WTC11 (cell line): ENCODE results near the gene FBXW2. TPM values are rescaled to one million over a fixed set of nuclear protein-coding genes. Genes with fewer than 3 reads are reported as not detected.

Source experiments
- ATAC-seq: fragments of 200-7000 bp; cut with Tn5 transposase; 2 replicates; pipeline ENCODE4 v1.10.0; 2021; ENCODE audit warnings: mild to moderate bottlenecking, moderate library complexity
- Bru-seq: library from RNA; stranded (reverse); fragments of 400-500 nt; gene quantifications from one replicate; lab custom pipeline; 2021; lab: Mats Ljungman, UMichigan
- CTCF ChIA-PET: fragments of 300-600 bp; sonication (Branson Sonifier 250); formaldehyde crosslinking; loops from one replicate; lab custom pipeline; 2021; ENCODE audit warnings: antibody characterized with exemption; lab: Charles Lee
- POLR2A ChIA-PET: fragments of 350-600 bp; sonication (Branson Sonifier 250); formaldehyde crosslinking; loops from one replicate; lab custom pipeline; 2021; ENCODE audit warnings: antibody characterized with exemption; lab: Charles Lee
- DNase-seq: peaks from one replicate; pipeline ENCODE4 v3.0.0; 2021; ENCODE audit warnings: low spot score
- H3K27ac Mint-ChIP-seq: 2 replicates; pipeline ENCODE4 v1.8.0; 2021; ENCODE audit warnings: mixed read lengths
- H3K27me3 Mint-ChIP-seq: 2 replicates; pipeline ENCODE4 v1.8.0; 2021; ENCODE audit warnings: low read depth, mild to moderate bottlenecking, moderate library complexity, mixed read lengths
- H3K36me3 Mint-ChIP-seq: 2 replicates; pipeline ENCODE4 v1.8.0; 2021; ENCODE audit warnings: mixed read lengths
- H3K4me1 Mint-ChIP-seq: 2 replicates; pipeline ENCODE4 v1.8.0; 2022; ENCODE audit warnings: mixed read lengths
- H3K4me3 Mint-ChIP-seq: 2 replicates; pipeline ENCODE4 v1.8.0; 2021; ENCODE audit warnings: mild to moderate bottlenecking, moderate library complexity, mixed read lengths
- H3K9me3 Mint-ChIP-seq: 2 replicates; pipeline ENCODE4 v1.8.0; 2021; ENCODE audit warnings: mixed read lengths
- ATF2 ChIP-seq: sonication (generic); formaldehyde crosslinking; IDR thresholded peaks from 2 replicates; pipeline ENCODE4 v1.8.1; 2022; ENCODE audit warnings: low read depth, missing genetic modification reagents, borderline replicate concordance
- ATF3 ChIP-seq: sonication (generic); formaldehyde crosslinking; conservative IDR thresholded peaks from 2 replicates; pipeline ENCODE4 v1.8.1; 2022; ENCODE audit warnings: mild to moderate bottlenecking, missing genetic modification reagents
- ATF6 ChIP-seq: sonication (generic); formaldehyde crosslinking; IDR thresholded peaks from 2 replicates; pipeline ENCODE4 v1.8.1; 2023; ENCODE audit warnings: mild to moderate bottlenecking, missing genetic modification reagents
- CBFB ChIP-seq: sonication (generic); formaldehyde crosslinking; IDR thresholded peaks from 2 replicates; pipeline ENCODE4 v1.8.1; 2022; ENCODE audit warnings: mild to moderate bottlenecking, low read depth, missing genetic modification reagents
- E2F4 ChIP-seq: sonication (generic); formaldehyde crosslinking; IDR thresholded peaks from 2 replicates; pipeline ENCODE4 v1.8.1; 2022; ENCODE audit warnings: low read depth, mild to moderate bottlenecking, moderate library complexity, missing genetic modification reagents, borderline replicate concordance
- ETV6 ChIP-seq: sonication (generic); formaldehyde crosslinking; IDR thresholded peaks from 2 replicates; pipeline ENCODE4 v1.8.1; 2022; ENCODE audit warnings: mild to moderate bottlenecking, missing genetic modification reagents
- FOXP1 ChIP-seq: sonication (generic); formaldehyde crosslinking; IDR thresholded peaks from 2 replicates; pipeline ENCODE4 v1.8.0; 2022; ENCODE audit warnings: missing genetic modification reagents, mild to moderate bottlenecking, moderate library complexity, borderline replicate concordance
- GTF2I ChIP-seq: fragments of 250-450 bp; sonication (Bioruptor Pico); conservative IDR thresholded peaks from 2 replicates; pipeline ENCODE4 v1.4.0; 2021; ENCODE audit warnings: mild to moderate bottlenecking
- HMGXB4 ChIP-seq: sonication (generic); formaldehyde crosslinking; IDR thresholded peaks from 2 replicates; pipeline ENCODE4 v1.8.1; 2023; ENCODE audit warnings: mild to moderate bottlenecking, moderate library complexity, missing genetic modification reagents
- MXD4 ChIP-seq: fragments of 250-450 bp; sonication (Bioruptor Pico); IDR thresholded peaks from 2 replicates; pipeline ENCODE4 v1.8.0; 2021; ENCODE audit warnings: mild to moderate bottlenecking, moderate library complexity, borderline replicate concordance
- MYBL2 ChIP-seq: sonication (generic); formaldehyde crosslinking; IDR thresholded peaks from 2 replicates; pipeline ENCODE4 v1.8.1; 2023; ENCODE audit warnings: mild to moderate bottlenecking, moderate library complexity, missing genetic modification reagents
- NFATC4 ChIP-seq: fragments of 250-450 bp; sonication (Bioruptor Pico); IDR thresholded peaks from 2 replicates; pipeline ENCODE4 v1.9.0; 2021; ENCODE audit warnings: mild to moderate bottlenecking
- NR1H2 ChIP-seq: sonication (generic); formaldehyde crosslinking; IDR thresholded peaks from 2 replicates; pipeline ENCODE4 v1.9.0; 2021; ENCODE audit warnings: mild to moderate bottlenecking, moderate library complexity, missing genetic modification reagents
- PREB ChIP-seq: sonication (generic); formaldehyde crosslinking; IDR thresholded peaks from 2 replicates; pipeline ENCODE4 v1.8.1; 2022; ENCODE audit warnings: mild to moderate bottlenecking, missing genetic modification reagents, moderate library complexity, borderline replicate concordance
- SMAD3 ChIP-seq: sonication (generic); formaldehyde crosslinking; IDR thresholded peaks from 2 replicates; pipeline ENCODE4 v1.8.0; 2022; ENCODE audit warnings: missing genetic modification reagents, mild to moderate bottlenecking, borderline replicate concordance
- SMAD4 ChIP-seq: sonication (generic); formaldehyde crosslinking; IDR thresholded peaks from 2 replicates; pipeline ENCODE4 v1.8.0; 2022; ENCODE audit warnings: mild to moderate bottlenecking, missing genetic modification reagents
- SOX15 ChIP-seq: fragments of 250-450 bp; sonication (Bioruptor Pico); IDR thresholded peaks from 2 replicates; pipeline ENCODE4 v1.9.0; 2021; ENCODE audit warnings: mild to moderate bottlenecking
- TCF7 ChIP-seq: sonication (generic); formaldehyde crosslinking; IDR thresholded peaks from 2 replicates; pipeline ENCODE4 v1.8.0; 2022; ENCODE audit warnings: mild to moderate bottlenecking, low read depth, missing genetic modification reagents, moderate library complexity
- TP53 ChIP-seq: sonication (generic); formaldehyde crosslinking; IDR thresholded peaks from 2 replicates; pipeline ENCODE4 v1.8.1; 2023; ENCODE audit warnings: mild to moderate bottlenecking, missing genetic modification reagents
- USF2 ChIP-seq: sonication (generic); formaldehyde crosslinking; IDR thresholded peaks from 2 replicates; pipeline ENCODE4 v1.8.1; 2023; ENCODE audit warnings: mild to moderate bottlenecking, missing genetic modification reagents, moderate library complexity
- ZBTB21 ChIP-seq: sonication (generic); formaldehyde crosslinking; IDR thresholded peaks from 2 replicates; pipeline ENCODE4 v1.8.1; 2023; ENCODE audit warnings: mild to moderate bottlenecking, missing genetic modification reagents, borderline replicate concordance
- ZNF671 ChIP-seq: fragments of 250-450 bp; sonication (Bioruptor Pico); IDR thresholded peaks from 2 replicates; pipeline ENCODE4 v1.8.0; 2021; ENCODE audit warnings: mild to moderate bottlenecking
- ZSCAN18 ChIP-seq: fragments of 250-450 bp; sonication (Bioruptor Pico); IDR thresholded peaks from 2 replicates; pipeline ENCODE4 v2.1.2; 2022; ENCODE audit warnings: mild to moderate bottlenecking, moderate library complexity
- long read RNA-seq, 3 experiments: library from RNA in 1 of 3; library from capped mRNA in 1 of 3; library from polyadenylated mRNA in 1 of 3; unstranded in 2 of 3; stranded (forward) in 1 of 3; transcript quantifications; one replicate each; pipeline ENCODE4 v2.0.0, GENCODE V29; 2021
- total RNA-seq: library from RNA; stranded (reverse); gene quantifications from 3 replicates; pipeline ENCODE4 v1.2.3, GENCODE V29; 2021

Gene FBXW2
- total RNA-seq (57.2 to 59.8 TPM (median 57.4 TPM) in 3 replicates), Bru-seq, nascent RNA (percentile 93 among the genes with signal in this experiment)
- long read RNA-seq, experiment 1, full-length matches to known transcripts, result 26 of 173 reads
- long read RNA-seq, experiment 1, partial matches to known transcripts, result 45 of 173 reads
- long read RNA-seq, experiment 1, other reads (novel, unspliced or antisense), result 102 of 173 reads
- long read RNA-seq, experiment 2, full-length matches to known transcripts, result 3 of 54 reads
- long read RNA-seq, experiment 2, partial matches to known transcripts, result 15 of 54 reads
- long read RNA-seq, experiment 2, other reads (novel, unspliced or antisense), result 36 of 54 reads
- long read RNA-seq, experiment 3, full-length matches to known transcripts, result 9 of 34 reads
- long read RNA-seq, experiment 3, partial matches to known transcripts, result 11 of 34 reads
- long read RNA-seq, experiment 3, other reads (novel, unspliced or antisense), result 14 of 34 reads

GRCh38 chr9:120792898-120793765 is at the start of gene FBXW2:
TSS of gene FBXW2 (minus strand) at chr9:120793416. CDS start at chr9:120788258, 5,158 bp downstream.
- ChIA-PET POLR2A (interaction anchor here (0.5 to 1.5 kb wide), 12 partner anchors 15 to 310 kb away, joined by 3 to 6 read pairs (median 3); partner anchors contain the start of gene PSMD5), CTCF (interaction anchor here (0.8 to 1.9 kb wide), 6 partner anchors 35 to 267 kb away, joined by 4 to 8 read pairs (median 4); no protein-coding TSS in a partner anchor)
- Mint-ChIP-seq H3K9me3 (no peaks in the 10 kb centered on the region), H3K27me3 (no peaks in the 10 kb centered on the region), H3K4me3 (peak within 1 kb of the TSS; percentile 97), H3K4me1 (peaks cover 15% of the 10 kb centered on the region), H3K27ac (peak within 1 kb of the TSS; percentile 98), H3K36me3 (peaks cover 13% of the 10 kb centered on the region)
- ATAC-seq (peak; percentile 93), DNase-seq (peak; percentile 94)
- TF ChIP-seq ETV6 (peak; percentile 96), USF2 (CRISPR knock-in tag) (no peak), ATF2 (CRISPR knock-in tag) (no peak), FOXP1 (CRISPR knock-in tag) (peak; percentile 58; the same call in 1 of the 2 replicates), CBFB (CRISPR knock-in tag) (no peak), SMAD3 (0 out of 2 replicates have a peak, but pooled peaks have one; percentile 30), NFATC4 (CRISPR knock-in tag) (no peak), ZSCAN18 (CRISPR knock-in tag) (no peak), TCF7 (CRISPR knock-in tag) (no peak), MYBL2 (CRISPR knock-in tag) (peak; percentile 71; the same call in 1 of the 2 replicates), SOX15 (no peak), HMGXB4 (CRISPR knock-in tag) (peak; percentile 90), ZNF671 (no peak), E2F4 (CRISPR knock-in tag) (no peak), ZBTB21 (CRISPR knock-in tag) (no peak), NR1H2 (no peak), GTF2I (CRISPR knock-in tag) (no peak), ATF3 (no peak), TP53 (CRISPR knock-in tag) (no peak), SMAD4 (CRISPR knock-in tag) (no peak), ATF6 (CRISPR knock-in tag) (no peak), PREB (CRISPR knock-in tag) (peak; percentile 20; the same call in 1 of the 2 replicates), MXD4 (no peak)
